CD4-positive, alpha-beta T cell treated with Interleukin-4 for 4 hours (primary cell): ENCODE measurements around the gene PCMTD2.
"Not testable (repeated sequence)": the region's sequence is repeated elsewhere in the genome, so short reads cannot be mapped to it uniquely, and the experiment has no call there.

Source experiments
- DNase-seq: peaks from one replicate; pipeline ENCODE4 v3.0.0-alpha.2; 2020

PCMTD2 gene

GRCh38 chr20:64313761-64314160 is 58.2 kb downstream of the PCMTD2 start:
- DNase-seq, result not testable (repeated sequence)

GRCh38 chr20:64315381-64315780 is 59.8 kb downstream of the PCMTD2 start:
- not testable (repeated sequence) for DNase-seq

- not testable (repeated sequence) for DNase-seq
Measured at GRCh38 chr20:64315884-64316283, 60.3 kb downstream of the PCMTD2 start.

- not testable (repeated sequence) for DNase-seq
Measured at GRCh38 chr20:64316415-64317083, 61.0 kb downstream of the PCMTD2 start.

- not testable (repeated sequence) for DNase-seq
Measured at GRCh38 chr20:64317331-64317730, 61.8 kb downstream of the PCMTD2 start.

- not testable (repeated sequence) for DNase-seq
Measured at GRCh38 chr20:64318056-64318455, 62.5 kb downstream of the PCMTD2 start.

GRCh38 chr20:64322031-64322789 is 66.7 kb downstream of the PCMTD2 start:
- not testable (repeated sequence) for DNase-seq
